Measurements from ENCODE around the gene PTGER1.
"Not testable (repeated sequence)": the region's sequence is repeated elsewhere in the genome, so short reads cannot be mapped to it uniquely, and the experiment has no call there.

The PTGER1 gene

DNA sequence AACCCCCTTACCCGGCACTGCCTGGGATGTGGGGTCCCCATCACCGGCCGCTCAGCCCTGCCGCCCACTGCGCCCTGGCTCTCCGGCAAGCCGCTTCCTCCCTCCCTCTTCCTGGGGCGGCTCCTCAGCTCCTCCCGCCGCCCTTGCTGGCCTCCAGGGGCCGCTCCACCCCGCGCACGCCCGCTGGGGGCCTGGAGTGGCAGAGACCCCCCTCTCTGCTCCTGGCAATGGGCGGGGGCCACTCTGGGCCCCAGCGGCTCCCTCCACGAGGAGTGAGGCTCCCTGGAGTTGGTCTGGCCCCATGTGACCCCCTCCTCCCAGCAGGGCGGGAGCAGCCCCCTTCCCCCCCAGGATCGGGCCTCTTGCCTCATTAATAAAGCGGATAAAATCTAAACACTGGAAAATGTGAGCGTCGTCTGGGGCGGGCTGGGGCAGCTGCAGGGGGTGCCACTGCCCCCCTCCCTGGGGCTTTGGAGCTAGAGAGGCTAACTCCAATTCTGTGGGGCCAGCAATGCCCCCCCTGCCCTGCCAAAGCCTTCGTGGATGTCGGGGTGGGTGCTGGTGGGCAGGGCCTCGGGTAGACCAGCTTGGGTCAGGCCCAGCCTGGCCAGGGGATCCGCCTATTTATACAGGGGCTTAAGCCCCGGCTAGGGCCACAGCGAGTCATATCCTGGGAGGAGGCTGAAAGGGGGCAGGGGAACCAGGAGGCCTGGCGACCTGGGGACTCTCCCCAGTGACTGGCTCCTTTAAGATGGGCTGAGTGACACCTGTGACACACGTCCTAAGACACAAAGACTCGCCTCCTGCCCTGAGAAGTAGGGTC is at the start of gene PTGER1:
Gene PTGER1 (minus strand): TSS at position 104 of the 823 bp plus-strand sequence. CDS start 1,034 bp downstream, outside the sequence.
- peak; percentile 25 for DNase-seq (ENCODE audit: low spot score)

GRCh38 chr19:14520543-14520942 is 45.4 kb upstream of the PTGER1 start:
- DNase-seq (ENCODE audit: low spot score), result no peak

DNA sequence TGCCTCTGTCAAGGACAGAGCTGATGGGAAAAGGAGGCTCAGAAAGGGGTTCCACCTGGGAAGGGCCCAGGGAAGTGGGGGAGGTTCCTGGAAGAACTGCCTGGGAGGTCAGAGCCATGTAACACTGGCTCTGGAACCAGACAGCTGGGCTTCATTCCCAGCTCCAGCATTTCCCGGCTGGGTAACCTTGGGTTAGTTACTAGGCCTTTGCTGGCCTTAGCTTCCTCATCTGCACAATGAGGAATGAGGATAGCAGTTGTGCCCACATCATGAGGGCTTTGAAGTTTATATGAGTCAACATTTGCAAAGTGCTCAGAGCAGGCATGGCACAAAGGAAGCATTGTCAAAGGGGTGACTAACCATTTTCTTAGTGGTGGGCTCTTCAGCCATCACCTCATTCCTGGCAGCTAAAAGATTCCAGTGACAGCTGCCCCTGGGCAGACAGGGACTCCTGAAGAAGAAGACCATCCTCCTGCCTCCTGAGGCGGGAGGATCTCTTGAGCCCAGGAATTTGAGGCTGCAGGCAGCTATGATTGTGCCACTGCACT is 44.8 kb upstream of the PTGER1 start:
- DNase-seq (ENCODE audit: low spot score), result peak; percentile 70

DNA sequence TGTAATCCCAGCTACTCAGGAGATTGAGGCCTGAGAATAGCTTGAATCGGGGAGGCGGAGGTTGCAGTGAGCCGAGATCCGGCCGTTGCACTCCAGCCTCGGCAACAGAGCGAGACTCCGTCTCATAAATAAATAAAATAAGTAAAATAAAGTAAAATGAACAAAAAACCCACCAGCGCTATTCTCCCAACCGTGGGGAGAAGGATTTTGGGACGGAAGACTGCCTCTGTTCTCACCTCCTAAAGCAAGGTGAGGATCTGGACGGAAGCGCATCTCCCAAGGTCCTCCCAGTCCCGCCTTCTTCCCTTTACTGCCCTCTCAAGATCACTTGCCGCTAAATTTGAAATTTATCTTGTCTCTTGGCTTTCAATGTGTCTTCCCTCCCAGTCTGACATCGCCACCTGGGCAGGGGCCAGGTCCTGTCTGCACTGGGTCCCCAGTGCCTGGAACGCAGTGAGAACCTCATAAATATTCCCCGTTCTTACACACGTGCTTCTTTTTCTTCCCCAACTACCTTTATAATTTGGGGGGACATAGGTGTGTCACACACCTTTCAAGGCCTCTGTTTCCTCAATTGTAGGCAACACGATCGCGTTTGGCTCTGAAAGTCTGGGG is 44.2 kb upstream of the PTGER1 start:
- DNase-seq (ENCODE audit: low spot score), result no peak

DNA sequence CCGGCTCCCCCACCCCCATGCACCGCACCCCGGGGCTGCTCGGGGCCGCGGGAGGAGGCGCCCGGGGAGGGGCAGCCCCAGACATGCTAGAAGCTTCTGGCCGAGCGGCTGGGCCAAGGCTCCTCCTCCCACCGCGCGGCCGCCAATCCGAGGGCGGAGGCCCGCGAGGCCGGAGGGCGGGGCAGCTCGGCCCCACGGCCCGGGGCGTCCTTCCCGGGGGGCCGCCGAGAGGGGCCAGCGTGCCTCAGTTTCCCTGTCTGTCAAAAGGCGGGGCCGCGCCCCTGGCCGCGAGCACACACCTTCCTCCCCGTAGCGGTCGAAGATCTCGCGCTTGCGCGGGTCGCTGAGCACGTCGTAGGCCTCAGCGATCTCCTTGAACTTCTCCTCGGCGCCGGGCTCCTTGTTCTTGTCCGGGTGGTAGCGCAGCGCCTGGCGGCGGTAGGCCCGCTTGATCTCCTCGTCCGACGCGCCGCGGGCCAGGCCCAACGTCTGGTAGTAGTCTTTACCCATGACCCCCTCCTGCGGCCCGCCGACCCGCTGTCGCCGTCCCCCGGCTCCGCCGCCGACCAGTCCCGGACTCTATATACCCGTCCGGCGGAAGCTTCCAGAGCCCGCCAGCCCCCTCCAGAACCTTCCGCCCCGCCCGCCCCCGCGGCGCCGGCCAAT is 42.8 kb upstream of the PTGER1 start, which contains the start of gene DNAJB1:
Gene DNAJB1 (minus strand): TSS at position 558 of the 666 bp plus-strand sequence. CDS start 48 bp downstream, at position 510.
- peak; percentile 74 for DNase-seq (ENCODE audit: low spot score)

DNA sequence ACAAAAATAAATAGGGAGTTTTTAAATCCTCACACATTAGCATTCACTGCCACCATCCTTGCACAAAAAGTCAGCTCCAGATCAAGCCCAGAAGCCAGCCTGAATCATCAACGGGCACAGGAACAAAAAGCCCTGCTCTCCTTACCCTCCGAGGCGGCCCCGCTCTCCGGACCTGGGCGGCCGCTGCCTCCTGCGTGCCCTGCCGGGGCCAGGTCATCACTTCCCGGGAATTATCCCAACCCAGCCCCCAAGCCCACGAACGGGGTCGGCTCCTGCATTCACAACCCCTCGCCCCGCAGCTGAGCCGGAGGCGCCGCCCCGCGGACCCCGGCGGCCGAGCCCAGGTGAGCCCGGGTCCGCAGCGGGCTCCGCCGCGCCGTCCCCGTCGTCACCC is 42.3 kb upstream of the PTGER1 start:
- no peak for DNase-seq (ENCODE audit: low spot score)

GRCh38 chr19:14516746-14517438 is 41.7 kb upstream of the PTGER1 start:
- no peak for DNase-seq (ENCODE audit: low spot score)

DNA sequence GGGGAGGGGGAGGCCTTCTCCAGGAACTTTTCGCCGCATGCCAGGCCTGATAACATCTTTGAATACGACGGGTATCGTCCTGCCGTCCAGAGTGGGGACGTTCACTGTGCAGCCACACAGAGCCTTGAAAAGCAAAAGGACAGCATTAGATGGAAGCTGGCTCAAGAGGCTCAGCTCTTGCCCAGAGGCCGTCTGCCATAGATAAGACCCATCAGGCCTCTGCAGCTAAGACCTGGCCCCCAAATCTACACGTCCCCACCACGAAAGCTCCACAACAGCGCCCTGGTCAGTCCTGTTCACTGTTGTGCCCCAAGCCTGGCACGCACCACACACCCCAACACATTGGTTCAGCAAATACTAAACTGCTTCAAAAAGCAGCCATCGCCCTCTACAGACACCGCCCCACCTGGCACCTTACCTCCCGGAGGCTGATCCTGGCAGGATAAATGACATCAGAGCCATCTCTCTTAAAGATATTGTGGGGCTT is 40.9 kb upstream of the PTGER1 start:
- no peak for DNase-seq (ENCODE audit: low spot score)

GRCh38 chr19:14515501-14516047 is 40.4 kb upstream of the PTGER1 start:
- DNase-seq (ENCODE audit: low spot score), result no peak

DNA sequence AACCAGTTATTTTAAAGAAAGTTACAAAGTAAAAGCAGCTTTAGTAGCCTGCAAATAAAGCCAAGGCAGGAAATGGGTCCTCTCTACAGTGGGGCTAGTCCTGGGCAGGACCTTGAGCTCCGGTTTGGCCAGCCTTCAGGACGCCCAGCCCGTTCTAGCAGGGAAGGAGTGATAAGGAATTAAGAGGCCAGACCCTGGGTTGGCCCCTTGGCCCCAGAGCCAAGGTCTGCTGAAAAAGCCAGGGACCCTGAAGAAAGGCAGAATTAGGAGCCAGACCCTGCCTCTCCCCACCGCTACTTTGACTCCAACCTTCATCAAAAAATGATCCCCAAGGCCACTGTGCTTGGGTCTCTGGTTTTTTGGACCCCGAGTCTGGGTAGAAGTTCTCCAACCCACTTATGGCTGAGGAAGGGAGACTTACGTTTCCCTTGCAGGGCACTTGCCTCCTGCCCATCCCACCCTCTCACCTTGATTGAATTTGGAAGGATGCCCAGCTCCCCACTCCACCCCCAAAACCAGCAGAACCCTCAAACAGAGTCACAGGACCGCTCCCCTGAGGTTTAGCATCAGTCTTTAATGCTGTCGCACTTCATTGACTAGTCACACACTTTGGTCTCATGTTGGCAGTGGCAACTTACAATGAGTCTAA is 39.2 kb upstream of the PTGER1 start:
- no peak for DNase-seq (ENCODE audit: low spot score)

- DNase-seq (ENCODE audit: low spot score), result no peak
Measured at GRCh38 chr19:14512406-14512961, 37.3 kb upstream of the PTGER1 start.

GRCh38 chr19:14511229-14511593 is 36.1 kb upstream of the PTGER1 start:
- no peak for DNase-seq (ENCODE audit: low spot score)

GRCh38 chr19:14510311-14511228 is 35.4 kb upstream of the PTGER1 start:
- DNase-seq (ENCODE audit: low spot score), result no peak

- DNase-seq (ENCODE audit: low spot score), result no peak
Measured at GRCh38 chr19:14507704-14508542, 32.8 kb upstream of the PTGER1 start.

- DNase-seq (ENCODE audit: low spot score), result peak; percentile 89
Measured at GRCh38 chr19:14505488-14506239, 30.5 kb upstream of the PTGER1 start.

DNA sequence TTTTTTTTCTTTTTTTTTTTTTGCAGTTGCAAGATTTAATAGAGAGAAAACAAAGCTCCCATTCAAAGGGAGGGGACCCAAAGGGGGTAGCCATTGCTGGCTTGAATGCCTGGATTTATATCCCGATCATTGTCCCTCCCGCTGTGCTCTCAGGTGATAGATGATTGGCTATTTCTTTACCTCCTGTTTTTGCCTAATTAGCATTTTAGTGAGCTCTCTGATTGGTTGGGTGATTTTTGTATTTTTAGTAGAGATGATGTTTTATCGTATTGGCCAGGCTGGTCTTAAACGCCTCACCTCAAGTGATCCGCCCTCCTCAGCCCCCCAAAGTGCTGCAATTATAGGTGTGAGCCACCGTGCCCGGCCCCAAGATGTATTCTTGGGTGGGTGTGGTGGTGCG is 29.4 kb upstream of the PTGER1 start:
- not testable (repeated sequence) for DNase-seq (ENCODE audit: low spot score)

GRCh38 chr19:14503285-14503684 is 28.1 kb upstream of the PTGER1 start:
- DNase-seq (ENCODE audit: low spot score), result no peak

Measured in LoVo (cell line).